Hypothalamus (tissue), 51 donors: ENCODE data around the gene MTFR1L.

Experiments
- DNase-seq, 51 donors: peaks; one replicate each; lab custom pipeline; 2025; lab: John Stamatoyannopoulos, UW

MTFR1L gene

DNA sequence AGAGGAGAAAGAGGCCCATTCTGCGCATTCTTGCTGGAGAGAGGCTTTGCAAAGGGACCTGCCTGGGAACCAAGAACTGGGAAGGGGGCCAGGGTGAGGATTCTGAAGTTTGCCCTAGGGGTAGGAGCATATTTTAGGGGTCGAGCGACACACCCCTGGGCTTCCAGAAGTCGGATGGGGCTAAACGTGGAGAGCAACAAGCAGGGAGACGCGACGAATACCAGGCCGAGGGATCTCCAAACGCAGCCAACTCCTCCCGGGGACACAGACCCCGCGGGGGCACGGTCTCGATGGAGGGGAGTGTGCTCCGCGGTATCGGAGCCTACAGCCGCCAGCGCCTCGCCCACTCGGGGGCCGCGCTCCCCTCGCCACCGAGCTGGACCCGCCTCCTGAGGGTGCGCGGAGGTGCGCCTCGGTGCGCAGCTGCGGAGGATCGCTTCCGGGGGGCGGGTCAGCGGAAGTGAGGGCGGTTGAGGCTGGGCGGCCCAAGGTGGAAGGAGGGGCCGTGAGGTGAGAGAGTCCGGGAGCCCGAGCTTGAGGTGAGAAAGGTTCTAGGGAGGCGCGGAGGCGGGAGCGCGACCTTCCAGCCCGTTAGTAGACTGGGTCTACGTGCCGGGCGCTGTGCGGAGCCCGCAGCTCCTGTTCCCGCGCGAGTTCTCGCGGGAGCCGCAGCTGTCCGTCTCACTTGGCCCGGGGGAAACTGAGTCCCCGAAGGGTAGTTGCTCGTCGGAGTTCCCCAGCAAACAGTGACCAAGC, at the start of gene MTFR1L:
Gene MTFR1L, plus strand, starts transcription at position 464 of the 756 bp plus-strand sequence. CDS start 3,151 bp downstream, outside the sequence.
- DNase-seq, result peak; percentile 47 to 93 (median 79)

DNA sequence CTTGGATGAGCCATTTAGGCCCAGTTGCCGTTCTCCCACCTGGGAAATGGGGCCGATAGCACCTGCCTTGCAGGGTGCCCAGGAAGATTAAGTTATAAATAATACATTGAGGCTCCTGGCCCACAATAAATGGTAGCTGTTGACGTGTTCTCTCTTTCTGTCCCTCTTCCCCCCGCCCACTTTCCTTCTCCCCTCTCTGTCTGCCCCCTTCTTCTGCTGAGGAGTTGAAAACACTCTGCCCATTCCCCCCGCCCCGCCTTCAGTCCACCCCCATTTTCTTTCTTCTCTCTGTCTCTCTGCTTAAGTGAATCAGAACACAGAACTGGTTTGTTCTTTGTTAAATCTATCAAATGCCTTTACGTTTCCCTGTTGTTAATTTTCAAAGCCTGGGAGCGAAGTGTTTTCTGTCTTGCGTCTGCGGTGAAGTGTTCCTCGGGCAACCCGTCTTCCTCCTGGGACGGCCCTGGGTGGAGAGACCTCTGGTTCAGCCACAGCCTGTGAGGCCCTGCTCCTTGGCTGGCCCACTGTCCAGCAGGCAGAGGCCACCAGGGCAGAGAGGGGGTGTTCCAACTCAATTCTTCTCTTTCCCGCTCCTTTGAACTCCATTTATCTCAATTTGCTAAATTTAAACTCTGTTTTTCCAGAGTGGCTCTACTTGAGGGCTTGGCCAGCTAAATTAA, 49.1 kb upstream of the MTFR1L start:
- peak in 1 of 51 donors; percentile 23 for DNase-seq

DNA sequence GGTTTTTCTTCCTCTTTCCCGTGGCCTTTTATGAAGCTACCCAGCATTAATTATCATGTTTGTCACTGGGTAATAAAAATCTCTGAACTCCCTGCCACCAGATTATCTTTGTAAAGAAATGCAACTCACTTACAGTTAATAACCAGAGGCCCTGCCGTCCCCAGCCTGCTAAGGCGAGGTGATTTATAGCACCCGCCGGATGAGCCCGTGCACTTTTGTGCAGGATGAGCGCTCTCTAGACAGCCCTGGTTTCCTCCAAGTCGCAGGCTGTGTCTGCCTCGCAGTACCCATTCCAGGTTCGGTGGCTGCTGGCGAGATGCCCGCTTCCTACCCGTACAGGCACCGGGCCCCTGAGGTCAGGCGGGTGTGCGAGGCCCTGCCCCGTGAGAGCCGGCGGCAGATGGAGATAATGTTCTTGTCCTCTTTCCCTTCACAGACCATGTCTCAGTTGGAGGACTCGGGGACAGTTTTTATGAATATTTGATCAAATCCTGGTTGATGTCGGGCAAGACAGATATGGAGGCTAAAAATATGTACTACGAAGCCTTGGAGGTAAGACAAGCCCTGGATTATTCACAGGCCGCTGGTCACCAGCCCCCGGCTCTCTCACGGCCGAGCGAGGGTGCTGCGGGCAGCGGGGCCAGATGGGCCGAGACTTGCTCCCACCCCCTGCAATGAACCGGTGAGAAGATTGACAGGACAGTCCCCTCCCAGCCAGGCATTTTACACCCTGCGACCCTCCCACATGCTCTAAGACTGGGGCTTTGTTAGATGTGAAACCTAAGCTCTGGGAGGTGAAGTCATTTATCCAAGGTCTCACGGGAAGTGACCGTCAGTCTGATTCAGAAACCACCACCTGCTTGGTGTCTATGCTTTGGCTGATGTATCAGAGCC, 48.3 kb upstream of the MTFR1L start:
- DNase-seq, result peak in 2 of 51 donors; percentile 8 to 10

DNA sequence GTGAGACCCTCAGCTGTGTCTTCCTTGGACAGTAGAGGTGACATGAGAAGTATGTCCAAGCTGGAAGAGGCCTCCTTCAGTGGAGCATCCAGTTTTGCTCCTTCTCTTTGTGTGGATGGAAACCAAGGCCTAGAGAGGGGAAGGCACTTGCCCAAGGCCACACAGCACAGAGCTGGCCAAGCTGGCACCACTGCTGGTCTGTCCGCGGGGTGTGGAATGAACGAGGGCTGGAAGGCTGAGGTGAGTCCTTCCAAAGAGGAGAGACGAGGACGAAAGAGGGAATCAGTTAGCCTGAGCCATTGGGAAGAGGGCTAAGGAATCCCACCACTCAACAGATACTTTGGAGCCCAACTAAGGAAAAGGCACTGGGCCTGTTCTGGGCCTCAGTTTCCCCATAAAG, 47.6 kb upstream of the MTFR1L start:
- no peak for DNase-seq

DNA sequence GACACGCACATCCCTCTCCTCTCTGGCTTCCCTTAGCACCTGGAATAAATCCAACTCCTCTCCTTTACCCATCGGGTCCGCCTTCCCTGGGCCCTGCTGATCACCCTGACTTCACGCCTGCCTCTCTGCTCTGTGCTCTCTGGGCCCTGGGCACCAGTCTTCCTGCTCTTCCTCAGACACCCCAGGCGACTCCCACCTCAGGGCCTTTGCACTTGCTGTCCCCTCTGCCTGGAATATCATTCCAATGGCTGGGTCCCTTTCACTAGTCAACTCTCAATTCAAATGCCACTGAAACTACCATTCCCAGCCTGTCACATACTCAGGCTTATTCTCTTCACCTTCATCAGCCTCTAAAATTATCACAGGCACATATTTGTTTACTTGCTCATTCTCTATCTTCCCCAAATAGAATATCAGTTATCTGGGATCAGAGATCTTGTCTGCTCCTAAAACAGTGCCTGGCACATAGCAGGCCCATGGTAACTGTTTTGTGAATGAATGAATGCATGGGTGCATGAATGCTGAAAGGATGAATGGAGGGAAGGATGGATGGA, 47.0 kb upstream of the MTFR1L start:
- DNase-seq, result no peak

DNA sequence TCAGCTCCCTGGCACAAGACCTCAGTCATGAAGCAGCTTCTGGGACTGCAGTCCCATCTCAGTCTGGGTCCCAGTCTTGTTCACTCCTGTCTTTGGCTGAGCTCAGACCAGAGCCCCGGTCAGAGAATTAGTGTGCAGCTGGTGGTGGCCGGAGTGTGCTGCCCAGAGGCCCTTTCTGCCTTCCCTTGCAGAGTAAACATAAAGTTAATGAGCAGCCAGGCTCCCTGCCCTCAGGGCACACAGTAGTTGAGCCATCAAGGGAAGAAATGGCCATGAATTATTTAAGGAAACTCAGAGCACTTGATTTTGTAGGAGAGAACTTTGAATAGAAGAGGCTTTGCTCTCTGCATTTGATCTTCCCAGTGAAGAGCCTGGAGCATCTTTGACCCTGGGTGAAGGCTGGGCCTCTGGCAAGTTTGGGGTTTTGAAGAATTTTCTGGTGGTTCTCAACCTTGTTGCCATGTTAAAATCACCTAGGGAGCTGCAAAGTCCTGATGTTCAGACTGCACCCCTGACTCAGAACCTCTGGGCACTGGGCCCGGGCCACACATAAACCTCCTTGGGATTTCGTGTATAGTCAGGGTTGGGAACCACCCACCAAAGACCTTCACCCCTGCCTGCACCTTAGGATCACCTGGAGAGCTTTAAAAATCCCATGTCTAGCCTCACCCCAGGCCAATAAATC, 46.2 kb upstream of the MTFR1L start:
- DNase-seq, result peak in 1 of 51 donors; percentile 6

DNA sequence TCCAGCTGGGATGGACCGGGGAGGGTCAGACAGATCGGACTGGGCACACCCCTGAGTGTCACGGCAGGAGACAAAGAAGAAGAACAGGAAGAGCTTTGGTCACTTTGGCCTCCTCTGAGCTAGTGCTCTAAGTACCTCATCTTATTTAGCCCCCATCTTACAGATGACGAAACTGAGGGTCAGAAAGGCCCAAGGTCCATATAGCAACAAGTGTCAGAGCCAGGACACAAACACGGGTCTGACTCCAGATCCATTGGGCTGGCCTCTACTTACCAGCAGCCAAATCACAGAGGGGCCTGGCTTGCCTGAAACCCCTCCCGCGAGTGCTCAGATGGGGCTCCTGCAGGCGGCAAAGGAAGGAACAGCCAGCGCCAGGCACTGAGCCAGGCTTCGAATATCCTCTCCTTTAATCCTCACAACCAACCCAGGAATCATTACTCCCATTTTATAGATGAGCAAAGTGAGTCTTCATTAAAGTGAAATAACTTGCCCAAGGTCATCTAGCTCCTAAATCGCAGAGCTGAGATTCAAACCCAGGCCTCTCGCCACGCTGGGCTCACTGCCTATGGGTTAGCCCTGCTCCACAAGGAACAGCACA, 45.4 kb upstream of the MTFR1L start:
- DNase-seq, result no peak

DNA sequence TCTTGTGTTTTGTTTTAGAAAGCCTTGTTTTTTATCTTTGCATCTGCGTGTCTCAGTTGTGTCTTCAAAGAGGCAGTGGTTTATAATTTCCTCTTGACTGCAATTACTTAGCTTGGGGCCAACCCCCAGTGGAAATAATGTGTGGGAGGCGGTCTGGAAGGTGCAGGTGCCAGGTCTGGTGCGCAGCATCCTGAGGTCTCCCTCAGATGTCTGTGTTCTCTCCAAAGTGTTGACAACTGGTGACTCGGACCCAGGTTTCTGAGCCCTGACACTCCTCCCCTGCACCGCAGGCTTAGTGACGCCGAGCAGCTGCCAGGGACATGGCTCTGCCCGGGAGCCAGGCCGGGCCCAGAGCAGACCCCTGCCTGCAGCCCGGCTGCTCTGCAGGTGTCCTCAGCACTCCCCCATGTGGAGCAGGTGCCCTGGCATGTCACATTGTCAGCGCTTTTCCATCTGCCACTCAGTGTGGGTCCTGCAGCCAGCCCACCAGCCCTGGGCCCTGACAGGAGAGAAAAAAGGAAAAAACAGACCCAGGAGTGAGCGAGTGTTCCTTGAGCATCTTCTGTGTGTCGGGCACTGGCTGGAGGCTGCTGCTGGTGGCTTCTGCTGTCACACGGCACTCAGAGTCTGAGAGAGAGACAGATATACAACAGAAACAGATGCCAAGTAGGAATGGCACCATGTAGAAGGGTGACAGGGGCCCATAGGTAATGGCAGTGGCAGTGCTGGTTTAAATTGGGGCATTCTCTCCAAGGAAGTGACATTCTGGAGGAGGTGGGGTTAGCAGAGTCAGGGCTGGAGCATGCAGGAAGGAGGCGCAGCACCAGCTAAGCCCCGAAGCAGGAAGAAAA, 44.6 kb upstream of the MTFR1L start:
- DNase-seq, result no peak

DNA sequence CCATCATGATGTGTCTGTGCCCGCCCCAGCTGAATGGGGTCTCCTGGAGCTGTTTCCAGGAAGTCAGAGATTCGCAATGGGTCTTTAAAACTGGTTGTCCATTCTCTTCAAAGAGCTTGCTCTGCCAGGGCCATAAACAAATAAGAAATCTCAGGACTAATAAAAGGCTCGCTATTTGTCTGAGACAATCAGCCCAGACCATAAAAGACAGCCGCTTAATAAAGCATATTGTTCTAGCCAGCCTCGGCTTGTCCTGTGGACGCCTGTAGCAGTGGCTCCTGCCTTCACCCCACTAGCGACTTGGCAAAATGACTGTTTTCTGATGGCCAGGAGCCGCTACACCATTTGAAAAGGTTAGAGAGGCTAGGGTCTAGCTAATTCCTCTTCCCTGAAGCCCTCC, 40.4 kb upstream of the MTFR1L start:
- no peak for DNase-seq

DNA sequence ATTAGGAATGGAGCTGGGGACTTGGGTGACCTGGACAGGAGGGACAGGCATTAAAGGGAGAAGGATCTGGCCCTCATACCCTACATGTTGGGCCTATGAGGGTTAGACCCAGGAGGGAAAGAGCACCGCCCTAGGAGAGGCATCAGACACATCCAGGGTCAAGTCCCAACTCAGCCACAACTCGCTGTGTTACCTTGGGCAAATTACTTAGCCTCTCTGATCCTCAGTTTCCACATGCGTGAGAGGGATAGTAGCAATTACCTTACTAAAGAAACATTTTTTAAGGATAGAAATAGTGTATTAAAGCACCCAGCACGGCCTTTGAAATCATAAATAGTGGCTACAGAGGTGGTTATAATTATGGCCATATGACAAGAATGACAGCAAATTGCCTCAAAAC, 39.9 kb upstream of the MTFR1L start:
- no peak for DNase-seq

DNA sequence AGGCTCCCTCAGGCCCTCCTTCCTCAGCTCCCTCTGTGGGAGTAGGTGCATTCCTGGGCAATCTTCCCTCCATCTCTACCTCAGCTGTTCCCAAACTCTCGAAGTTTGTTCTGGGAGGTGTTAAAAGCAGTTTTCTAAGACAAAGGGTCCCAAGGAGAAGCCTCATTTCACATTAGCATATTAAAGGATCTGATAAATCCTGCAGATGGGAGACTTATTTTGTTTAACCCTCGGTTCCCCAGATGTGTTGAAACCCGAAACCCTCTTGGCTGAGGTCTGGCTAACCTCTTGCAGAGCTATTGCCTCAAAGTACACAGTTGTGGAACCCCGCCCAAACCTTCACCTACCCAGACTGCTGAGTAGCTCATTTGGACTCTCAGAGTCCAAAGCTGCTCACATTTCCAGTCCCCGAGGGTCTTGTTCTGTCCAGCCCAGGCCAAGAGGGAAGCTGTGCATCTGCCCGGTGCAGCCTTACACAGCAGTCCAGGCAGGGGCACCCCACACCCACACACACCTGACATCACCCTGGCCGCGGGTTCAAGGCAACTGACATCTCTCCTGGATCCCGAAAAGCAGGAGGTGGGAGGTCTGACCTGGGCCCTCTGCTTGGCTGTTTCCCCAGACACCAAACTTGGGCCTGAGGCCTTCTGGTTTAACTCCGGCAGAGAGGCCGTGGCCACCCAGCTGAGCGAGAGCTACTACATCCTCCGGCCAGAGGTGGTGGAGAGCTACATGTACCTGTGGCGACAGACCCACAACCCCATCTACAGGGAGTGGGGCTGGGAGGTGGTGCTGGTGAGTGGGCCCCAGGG, 39.2 kb upstream of the MTFR1L start:
- DNase-seq, result no peak

DNA sequence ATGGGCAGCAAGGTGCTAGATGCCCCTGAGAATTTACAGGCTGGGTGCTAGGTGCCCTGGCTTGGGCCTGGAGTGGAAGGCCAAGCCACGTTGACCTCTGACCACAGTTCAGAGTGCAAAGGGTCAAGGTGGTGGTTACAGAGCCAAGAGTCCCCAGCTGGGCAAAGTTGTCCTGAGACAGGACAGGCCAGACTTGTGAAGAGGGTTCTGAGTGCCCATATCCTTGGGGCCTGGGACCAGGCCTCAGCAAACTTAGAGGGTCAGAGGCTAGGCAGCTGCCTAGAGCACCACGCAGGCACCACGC, 38.7 kb upstream of the MTFR1L start:
- no peak for DNase-seq

DNA sequence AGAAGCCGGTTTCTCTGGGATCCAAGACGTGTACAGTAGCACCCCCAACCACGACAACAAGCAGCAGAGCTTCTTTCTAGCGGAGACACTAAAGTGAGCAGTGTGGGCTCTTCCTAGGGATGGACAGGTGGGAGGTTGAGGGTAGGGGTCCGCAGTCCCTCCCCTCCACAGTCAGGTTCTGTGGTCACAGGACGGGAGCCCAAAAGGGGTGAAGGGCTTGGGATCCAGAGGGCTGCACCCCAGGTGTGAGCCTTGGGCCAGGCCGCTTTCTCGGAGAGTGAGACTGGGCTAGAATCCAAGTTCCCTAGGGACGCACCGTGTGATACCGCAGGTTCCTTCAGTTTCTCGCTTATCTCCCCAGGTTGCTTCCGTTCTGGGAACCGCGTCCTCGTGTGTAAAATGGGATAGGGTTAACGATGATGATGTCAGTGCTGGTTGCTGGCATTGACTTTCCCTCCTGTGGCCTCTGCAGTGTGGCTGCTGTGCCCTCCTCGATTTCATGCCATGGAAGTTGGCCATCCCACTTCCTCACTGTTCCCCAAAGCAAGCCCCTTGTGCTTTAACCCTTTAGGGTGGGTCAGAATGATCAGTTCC, 37.0 kb upstream of the MTFR1L start:
- DNase-seq, result no peak

DNA sequence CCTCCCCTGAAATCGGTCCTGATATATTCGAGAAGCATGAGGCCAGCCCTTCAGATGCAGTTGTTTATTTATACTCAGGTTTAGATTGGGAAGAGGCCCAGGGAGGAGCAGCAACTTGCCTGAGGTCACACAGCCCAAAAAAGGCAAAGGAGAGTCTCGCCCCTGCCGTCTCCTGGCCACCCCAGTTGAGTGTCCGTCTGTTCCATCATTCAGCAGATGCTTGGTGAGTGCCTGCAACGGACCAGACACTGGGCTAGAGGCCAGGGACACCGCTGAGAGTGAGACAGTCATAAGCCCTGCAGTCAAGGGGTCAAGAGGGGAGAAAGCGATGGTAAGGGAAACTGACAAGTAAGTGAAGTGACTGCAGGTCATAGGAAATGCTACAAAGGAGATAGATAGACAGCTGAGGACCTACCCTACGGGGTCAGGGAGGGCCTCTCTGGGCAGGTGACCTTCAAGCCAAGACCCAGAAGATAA, 35.1 kb upstream of the MTFR1L start:
- DNase-seq, result no peak

DNA sequence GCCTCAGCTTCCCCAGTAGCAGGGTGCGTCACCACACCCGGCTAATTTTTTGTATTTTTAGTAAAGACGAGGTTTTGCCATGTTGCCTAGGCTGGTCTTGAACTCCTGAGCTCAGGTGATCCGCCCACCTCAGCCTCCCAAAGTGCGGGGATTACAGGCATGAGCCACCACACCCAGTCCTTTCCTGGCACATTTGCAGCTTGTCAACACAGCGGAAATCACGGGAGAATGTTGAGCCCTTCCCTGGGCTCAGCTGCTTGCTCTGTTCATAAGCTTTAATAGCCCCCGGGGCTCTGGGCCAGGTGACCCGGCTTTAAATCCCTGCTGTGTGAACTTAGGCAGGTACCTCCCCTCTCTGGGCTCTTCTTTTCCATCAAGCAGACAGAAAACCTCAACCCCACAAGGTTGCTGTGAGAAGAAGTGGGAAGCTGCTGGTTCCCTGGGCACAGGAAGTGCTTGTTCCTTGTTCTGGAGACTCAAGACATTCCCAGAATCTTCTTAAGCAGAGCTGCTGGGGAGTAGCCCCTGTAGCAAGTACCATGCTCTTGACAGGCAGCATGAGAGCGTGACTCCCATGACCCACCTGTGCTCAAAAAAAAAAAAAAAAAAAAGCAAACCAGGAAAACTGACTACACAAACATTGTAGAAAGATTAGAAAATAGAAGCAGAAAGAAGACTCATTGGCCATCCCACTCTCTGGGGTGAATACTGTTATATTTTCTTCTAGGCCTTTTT, 34.3 kb upstream of the MTFR1L start:
- no peak for DNase-seq

DNA sequence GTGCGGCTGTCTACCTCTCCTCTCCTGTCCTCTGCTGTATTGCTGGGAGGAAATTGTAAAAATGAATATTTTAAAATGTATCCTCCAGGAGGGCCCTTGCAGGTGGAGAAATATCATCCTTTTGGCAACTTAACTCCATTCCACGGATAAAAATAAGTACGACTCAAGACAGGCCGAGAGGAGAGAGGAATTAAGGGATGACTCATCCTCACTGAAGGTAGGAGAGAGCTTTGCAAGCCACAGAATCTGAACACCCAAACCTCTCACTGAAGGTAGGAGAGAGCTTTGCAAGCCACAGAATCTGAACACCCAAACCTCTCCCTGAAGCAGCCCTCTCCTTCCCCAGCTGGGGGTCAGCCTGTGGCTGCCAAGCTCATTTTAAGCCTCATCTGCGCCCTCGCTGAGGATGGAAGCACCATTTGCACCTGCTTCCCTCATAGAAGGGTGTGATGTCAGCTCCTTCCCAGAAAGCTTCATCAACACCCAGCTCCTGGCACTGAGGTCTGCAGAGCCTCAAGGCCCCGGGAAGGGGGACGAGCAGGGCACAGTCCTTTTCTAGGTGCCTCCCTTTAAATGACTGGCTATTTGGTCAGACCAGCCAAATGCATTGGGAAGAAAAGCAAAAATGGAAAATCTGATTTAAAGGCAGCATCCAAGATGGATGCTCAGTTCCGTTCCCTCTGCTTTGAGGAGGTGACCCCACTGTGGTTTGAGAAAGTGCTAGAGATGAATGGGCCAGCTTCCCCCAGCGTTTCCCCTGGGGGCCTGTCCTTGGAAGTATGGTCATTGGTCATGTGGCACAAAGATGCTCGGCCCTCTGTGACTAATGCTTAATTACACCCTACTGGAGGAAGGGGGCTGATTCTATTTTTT, 32.6 kb upstream of the MTFR1L start:
- DNase-seq, result peak in 2 of 51 donors; percentile 18 to 64
